Lower leg skin (tissue), 3 donors: ENCODE results near the gene ANKH.

Experiments
- CTCF ChIP-seq, 3 donors: fragments of 450-650 bp; IDR thresholded peaks; one replicate each; pipeline ENCODE4 v1.5.1; 2016; ENCODE audit warnings: antibody characterized with exemption in 3 of 3, mild to moderate bottlenecking in 3 of 3, moderate library complexity in 2 of 3
- POLR2A ChIP-seq, 2 donors: fragments of 450-650 bp; IDR thresholded peaks; one replicate each; pipeline ENCODE4 v1.6.1; 2016 to 2017; ENCODE audit warnings: antibody characterized with exemption in 2 of 2, mild to moderate bottlenecking in 1 of 2, moderate library complexity in 1 of 2

- TF ChIP-seq CTCF (IDR thresholded peaks at IDR 0.05): no peak
- TF ChIP-seq POLR2A (IDR thresholded peaks at IDR 0.05): no peak
Observed at GRCh38 chr5:14879937-14880589, 8.5 kb upstream of the ANKH start.
